ENCODE data around the gene DGKG. TPM values are rescaled to one million over a fixed set of nuclear protein-coding genes. Genes with fewer than 3 reads are reported as not detected.

Gene DGKG
- total RNA-seq, 1 experiment from 2014 or later = 45.2 TPM

- Histone ChIP-seq H3K27ac (ENCODE audit: low read depth, low read length, poor library complexity, severe bottlenecking) (no peak overlapping the region), H3K27me3 (replicated peaks; ENCODE audit: insufficient read depth, low read depth, low read length, poor library complexity) (peaks cover 27% of the 10 kb centered on the region), H3K4me3 (ENCODE audit: low read depth, low read length, poor library complexity, severe bottlenecking) (no peak overlapping the region), H3K4me1 (ENCODE audit: insufficient read depth, low read length, poor library complexity, severe bottlenecking) (no peaks in the 10 kb centered on the region), H3K36me3 (ENCODE audit: insufficient read depth, low read length, poor library complexity, severe bottlenecking) (no peaks in the 10 kb centered on the region), H3K9me3 (ENCODE audit: low read depth, low read length, poor library complexity, severe bottlenecking) (no peaks in the 10 kb centered on the region)
- intact Hi-C loops (cut with micrococcal nuclease; ENCODE audit: unreplicated experiment) = no loop called here
- no peak for TF ChIP-seq EZH2 (IDR thresholded peaks at IDR 0.05; ENCODE audit: borderline replicate concordance, low read depth, low read length, poor library complexity, severe bottlenecking)
- no peak for TF ChIP-seq CTCF (conservative IDR thresholded peaks at IDR 0.05; ENCODE audit: low read depth, low read length)
- ChIA-PET POLR2A (ENCODE audit: low non-redundant PET) (no interaction called here), CTCF (no interaction called here)
- no peak for DNase-seq (ENCODE audit: low spot score)
- BruUV-seq (replicated peaks) = no TSS peak
Measured at GRCh38 chr3:186340204-186340603, 21.8 kb downstream of the DGKG start.

GRCh38 chr3:186339180-186339918 is 22.7 kb downstream of the DGKG start:
- ChIA-PET CTCF (no interaction called here), POLR2A (ENCODE audit: low non-redundant PET) (interaction anchor here (0.6 kb wide), 1 partner anchor 37 kb away, joined by 4 read pairs; no protein-coding TSS in a partner anchor)
- no peak for TF ChIP-seq EZH2 (IDR thresholded peaks at IDR 0.05; ENCODE audit: borderline replicate concordance, low read depth, low read length, poor library complexity, severe bottlenecking)
- intact Hi-C loops (cut with micrococcal nuclease; ENCODE audit: unreplicated experiment) = no loop called here
- H3K4me3 ChIP-seq (ENCODE audit: low read depth, low read length, poor library complexity, severe bottlenecking) = no peak overlapping the region
- no peaks in the 10 kb centered on the region for H3K4me1 ChIP-seq (ENCODE audit: insufficient read depth, low read length, poor library complexity, severe bottlenecking)
- H3K27me3 ChIP-seq (replicated peaks; ENCODE audit: insufficient read depth, low read depth, low read length, poor library complexity) = peaks cover 33% of the 10 kb centered on the region
- H3K27ac ChIP-seq (ENCODE audit: low read depth, low read length, poor library complexity, severe bottlenecking) = no peak overlapping the region
- no peaks in the 10 kb centered on the region for H3K9me3 ChIP-seq (ENCODE audit: low read depth, low read length, poor library complexity, severe bottlenecking)
- no TSS peak for BruUV-seq (replicated peaks)
- no peak for DNase-seq (ENCODE audit: low spot score)
- H3K36me3 ChIP-seq (ENCODE audit: insufficient read depth, low read length, poor library complexity, severe bottlenecking) = no peaks in the 10 kb centered on the region

GRCh38 chr3:186333256-186333655 is 28.8 kb downstream of the DGKG start:
- BruUV-seq (replicated peaks) = no TSS peak

More at GRCh38 chr3:186333256-186333655, 28.8 kb downstream of the DGKG start:
- DNase-seq (ENCODE audit: low spot score) = no peak
- no peak for TF ChIP-seq CTCF (conservative IDR thresholded peaks at IDR 0.05; ENCODE audit: low read depth, low read length)
- TF ChIP-seq EZH2 (IDR thresholded peaks at IDR 0.05; ENCODE audit: borderline replicate concordance, low read depth, low read length, poor library complexity, severe bottlenecking) = no peak
- ChIA-PET POLR2A (ENCODE audit: low non-redundant PET) (no interaction called here), CTCF (no interaction called here)
- no peak overlapping the region for H3K4me3 ChIP-seq (ENCODE audit: low read depth, low read length, poor library complexity, severe bottlenecking)
- no peak overlapping the region for H3K27ac ChIP-seq (ENCODE audit: low read depth, low read length, poor library complexity, severe bottlenecking)
- intact Hi-C loops (cut with micrococcal nuclease; ENCODE audit: unreplicated experiment) = no loop called here
- no peaks in the 10 kb centered on the region for H3K9me3 ChIP-seq (ENCODE audit: low read depth, low read length, poor library complexity, severe bottlenecking)
- H3K27me3 ChIP-seq (replicated peaks; ENCODE audit: insufficient read depth, low read depth, low read length, poor library complexity) = peaks cover 52% of the 10 kb centered on the region
- no peaks in the 10 kb centered on the region for H3K36me3 ChIP-seq (ENCODE audit: insufficient read depth, low read length, poor library complexity, severe bottlenecking)
- H3K4me1 ChIP-seq (ENCODE audit: insufficient read depth, low read length, poor library complexity, severe bottlenecking) = no peaks in the 10 kb centered on the region

Data from A673 (cell line).